IPS-NIHi7 (cell line): ENCODE measurements around the gene ARL14EPL.
"Not testable (repeated sequence)": the region's sequence is repeated elsewhere in the genome, so short reads cannot be mapped to it uniquely, and the experiment has no call there.

Source experiments
- DNase-seq: peaks from one replicate; pipeline ENCODE4 v3.0.0; 2012; ENCODE audit warnings: mixed read lengths; ENCODE audit errors: extremely low spot score

The ARL14EPL gene

GRCh38 chr5:116046823-116047222, 14.6 kb downstream of the ARL14EPL start:
- DNase-seq = no peak

GRCh38 chr5:116058346-116058936, 26.2 kb downstream of the ARL14EPL start:
- no peak for DNase-seq

GRCh38 chr5:116062352-116062751, 30.1 kb downstream of the ARL14EPL start:
- no peak for DNase-seq

GRCh38 chr5:116063950-116064349, 31.7 kb downstream of the ARL14EPL start:
- DNase-seq = no peak

- peak; percentile 21 for DNase-seq
Observed at GRCh38 chr5:116068028-116068632, 35.9 kb downstream of the ARL14EPL start.

- no peak for DNase-seq
Observed at GRCh38 chr5:116071211-116071610, 38.9 kb downstream of the ARL14EPL start.

- DNase-seq = no peak
Observed at GRCh38 chr5:116075191-116075831, 43.0 kb downstream of the ARL14EPL start.

- no peak for DNase-seq
Observed at GRCh38 chr5:116076496-116076895, 44.2 kb downstream of the ARL14EPL start.

- no peak for DNase-seq
Observed at GRCh38 chr5:116078199-116078598, 45.9 kb downstream of the ARL14EPL start.

- DNase-seq = peak; percentile 49
Observed at GRCh38 chr5:116084287-116084691, 52.0 kb downstream of the ARL14EPL start.

GRCh38 chr5:116084871-116085715, 52.8 kb downstream of the ARL14EPL start, which contains the start of gene COMMD10:
COMMD10 (plus strand) TSS chr5:116085025.
- peak; percentile 79 for DNase-seq

GRCh38 chr5:116086309-116086708, 54.0 kb downstream of the ARL14EPL start:
- DNase-seq = not testable (repeated sequence)

GRCh38 chr5:116088062-116088461, 55.8 kb downstream of the ARL14EPL start:
- DNase-seq = no peak

GRCh38 chr5:116090302-116090701, 58.0 kb downstream of the ARL14EPL start:
- DNase-seq = no peak

- DNase-seq = no peak
Observed at GRCh38 chr5:116091416-116091815, 59.1 kb downstream of the ARL14EPL start.

- no peak for DNase-seq
Observed at GRCh38 chr5:116097301-116097700, 65.0 kb downstream of the ARL14EPL start.

GRCh38 chr5:116098998-116099397, 66.7 kb downstream of the ARL14EPL start:
- DNase-seq = no peak

GRCh38 chr5:116104941-116105340, 72.7 kb downstream of the ARL14EPL start:
- DNase-seq = not testable (repeated sequence)
